Measurements from ENCODE around the gene HSPB1.
"Not testable (repeated sequence)": the region's sequence is repeated elsewhere in the genome, so short reads cannot be mapped to it uniquely, and the experiment has no call there.

HSPB1 gene

DNA sequence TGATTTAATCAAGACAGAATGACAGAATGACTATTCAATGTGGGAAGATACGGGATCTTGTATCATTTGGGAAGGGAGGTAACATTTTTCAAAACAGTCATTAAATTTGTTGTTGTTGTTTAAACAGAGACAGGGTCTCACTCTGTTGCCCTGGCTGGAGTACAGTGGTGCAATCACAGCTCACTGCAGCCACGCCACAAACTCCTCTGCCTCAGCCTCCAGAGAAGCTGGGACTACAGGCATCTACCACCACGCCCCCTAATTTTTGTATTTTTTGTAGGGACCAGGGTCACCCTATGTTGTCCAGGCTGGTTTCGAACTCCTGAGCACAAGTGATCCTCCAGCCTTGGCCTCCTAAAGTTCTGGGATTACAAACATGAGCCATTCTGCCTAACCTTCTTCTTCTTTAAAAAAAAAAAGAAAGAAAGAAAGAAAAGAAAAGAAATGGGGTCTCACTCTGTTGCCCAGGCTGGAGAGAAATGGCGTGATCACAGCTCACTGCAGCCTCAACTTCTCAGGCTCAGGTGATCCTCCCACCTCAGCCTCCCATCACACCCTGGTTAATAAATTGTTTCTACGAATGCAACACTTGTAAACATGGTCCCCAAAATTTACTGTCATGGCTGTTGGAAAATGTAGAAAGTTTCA is 32.0 kb downstream of the HSPB1 start:
- DNase-seq (ENCODE audit: low spot score): no peak

DNA sequence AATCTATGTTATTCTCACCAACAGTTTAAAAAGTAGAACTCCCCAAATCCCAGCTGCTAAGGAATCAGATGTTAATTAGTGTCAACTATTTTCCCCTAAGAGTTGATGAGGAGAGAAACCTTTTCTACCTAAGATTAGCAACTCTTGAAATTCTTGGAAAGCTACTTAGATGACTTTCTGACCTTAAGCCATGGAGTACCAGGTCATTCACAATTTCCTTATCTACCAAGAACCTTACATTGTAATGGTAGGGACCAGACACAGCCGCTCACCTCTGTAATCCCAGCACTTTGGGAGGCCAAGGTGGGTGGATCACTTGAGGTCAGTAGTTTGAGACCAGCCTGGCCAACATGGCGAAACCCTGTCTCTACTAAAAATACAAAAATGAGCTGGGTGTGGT is 32.9 kb downstream of the HSPB1 start:
- DNase-seq (ENCODE audit: low spot score): not testable (repeated sequence)

DNA sequence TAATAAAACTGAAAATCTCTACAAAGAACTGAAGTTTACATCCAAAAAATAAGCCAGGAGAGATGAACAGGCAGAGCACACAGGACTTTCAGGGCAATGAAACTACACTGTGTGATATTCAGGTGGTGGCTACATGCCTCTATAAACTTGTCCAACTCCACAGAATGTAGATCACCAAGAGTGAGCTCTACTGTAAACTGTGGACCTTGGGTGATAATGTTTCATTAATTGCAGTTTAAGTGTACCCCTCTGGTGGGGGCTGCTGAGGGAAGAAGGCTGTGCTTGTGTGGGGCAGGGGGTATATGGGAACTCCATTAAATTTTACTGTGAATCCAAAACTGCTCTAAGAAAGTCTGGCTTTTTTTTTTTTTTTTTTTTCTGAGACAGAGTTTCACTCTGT is 33.6 kb downstream of the HSPB1 start:
- DNase-seq (ENCODE audit: low spot score): no peak

DNA sequence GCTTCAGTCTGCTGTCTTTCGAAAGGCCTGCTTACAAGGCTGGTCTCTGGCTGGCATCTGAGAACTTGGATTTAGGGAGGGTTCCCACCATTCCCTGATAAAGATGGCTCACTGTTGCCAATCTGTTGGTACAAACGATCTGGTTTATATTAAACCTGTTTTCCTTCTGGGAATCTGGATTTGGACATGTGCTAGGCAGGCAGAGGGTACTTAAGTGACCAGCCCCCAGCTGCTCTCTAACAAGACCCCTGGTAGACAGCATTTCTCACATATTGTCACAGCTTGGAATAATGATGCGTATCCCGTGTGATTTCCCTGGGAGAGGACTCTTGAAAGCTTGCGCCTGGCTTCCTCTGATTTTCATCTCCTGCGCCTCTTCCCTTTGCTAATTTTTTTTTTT is 34.7 kb downstream of the HSPB1 start:
- DNase-seq (ENCODE audit: low spot score): no peak

DNA sequence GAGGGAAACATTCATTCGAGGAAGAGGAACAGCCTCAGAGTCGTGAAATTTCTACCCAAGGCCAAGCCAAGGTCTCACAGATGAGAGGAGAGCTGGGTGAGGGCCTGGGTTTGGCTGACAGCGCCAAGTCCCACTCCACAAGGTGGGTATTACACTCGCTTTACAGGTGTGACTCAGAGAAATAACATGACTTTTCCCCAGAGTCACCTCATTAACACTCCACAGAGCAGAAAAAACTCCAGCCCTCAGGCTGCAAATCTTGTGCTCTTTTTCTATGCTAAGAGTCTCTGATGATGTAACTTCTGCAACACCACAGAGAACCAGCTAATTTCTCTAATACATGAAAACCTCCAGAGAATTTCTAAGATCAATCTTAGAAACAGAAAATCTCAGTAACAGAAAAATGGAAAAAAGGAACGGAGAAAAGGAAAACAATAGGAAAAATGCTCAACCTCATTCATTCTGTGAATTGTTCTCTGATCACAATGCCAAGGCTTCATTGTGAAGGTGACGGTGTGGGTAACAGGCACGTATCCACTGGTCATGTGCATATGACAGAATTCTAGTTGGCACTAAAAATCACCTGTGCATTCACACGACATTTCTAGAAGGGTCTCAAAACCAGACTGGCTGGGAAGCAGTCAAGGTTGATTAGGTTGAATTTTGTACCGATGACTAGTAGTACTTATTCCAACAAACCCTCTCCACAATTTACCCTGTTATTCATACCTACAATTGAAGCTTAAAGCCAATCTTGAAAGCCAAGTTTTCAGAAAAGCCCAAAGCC is 36.0 kb downstream of the HSPB1 start:
- no peak for DNase-seq (ENCODE audit: low spot score)

DNA sequence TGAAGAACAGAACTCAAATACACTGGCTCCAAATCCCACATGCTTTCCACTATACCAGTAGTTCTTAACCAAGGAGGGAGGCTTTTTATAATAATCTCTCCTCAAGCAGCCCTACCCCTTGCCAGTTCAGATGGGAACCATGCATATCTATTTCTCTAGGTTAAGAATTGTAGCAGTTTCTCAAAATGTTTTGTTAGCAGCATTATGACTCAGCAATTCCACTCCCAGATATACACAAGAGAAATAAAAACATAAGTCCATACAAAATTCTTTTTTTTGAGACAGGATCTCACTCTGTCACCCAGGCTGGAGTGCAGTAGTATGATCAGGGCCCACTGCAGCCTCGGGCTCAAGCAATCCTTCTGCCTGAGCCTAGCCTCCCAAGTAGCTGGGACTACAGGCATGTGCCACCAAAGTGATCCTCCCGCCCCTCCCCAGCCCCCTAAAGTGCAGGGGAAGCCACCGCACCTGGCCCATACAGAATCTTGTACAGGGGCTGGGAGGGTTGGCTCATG is 38.2 kb downstream of the HSPB1 start:
- DNase-seq (ENCODE audit: low spot score): no peak

DNA sequence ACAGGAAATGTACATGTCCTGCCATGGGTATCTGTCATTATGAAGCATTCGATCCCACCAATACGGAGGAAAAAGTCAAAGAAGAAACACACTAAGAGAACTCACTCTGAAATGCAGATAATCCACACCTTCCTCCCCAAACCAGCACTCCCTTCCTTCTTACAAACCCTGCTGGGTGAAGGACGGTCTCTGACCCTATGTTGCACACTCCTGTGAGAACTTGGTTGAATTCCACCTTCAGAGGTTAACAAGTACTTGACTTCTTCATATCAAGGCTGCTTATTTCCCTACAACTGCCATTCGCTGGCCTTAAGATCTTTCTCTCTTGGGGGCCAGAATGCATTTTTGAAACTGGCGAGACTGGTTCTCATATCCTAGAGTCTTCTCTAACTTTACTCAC is 39.7 kb downstream of the HSPB1 start:
- no peak for DNase-seq (ENCODE audit: low spot score)

DNA sequence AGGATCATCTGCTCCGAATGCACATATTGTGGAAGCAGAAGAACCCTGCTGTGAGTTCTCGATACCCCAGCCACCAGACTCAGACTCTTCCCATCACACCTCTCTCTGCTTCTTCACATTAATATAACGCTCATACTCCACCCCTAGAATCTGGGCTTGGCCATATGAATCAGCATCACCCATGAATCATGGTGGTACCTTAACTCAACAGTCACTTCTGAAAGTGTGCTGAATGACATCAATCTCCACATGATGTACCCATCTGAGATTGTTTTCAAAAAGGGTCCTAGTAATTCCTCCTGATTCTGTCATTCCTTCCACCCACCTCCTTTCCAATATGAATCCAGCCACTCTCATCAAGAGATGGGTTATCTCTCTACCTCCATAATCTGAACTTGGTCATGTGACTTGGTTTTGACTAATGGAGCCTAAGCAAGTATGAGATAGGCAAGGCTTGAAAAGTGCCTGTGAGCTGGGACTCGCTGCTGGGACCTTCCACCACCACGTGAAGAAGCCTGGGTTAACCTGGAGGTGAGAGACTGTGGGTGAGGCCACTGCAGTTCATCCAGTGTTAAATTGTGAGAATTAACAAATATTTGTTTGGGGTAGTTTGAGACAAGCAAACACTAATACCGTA is 40.9 kb downstream of the HSPB1 start:
- no peak for DNase-seq (ENCODE audit: low spot score)

DNA sequence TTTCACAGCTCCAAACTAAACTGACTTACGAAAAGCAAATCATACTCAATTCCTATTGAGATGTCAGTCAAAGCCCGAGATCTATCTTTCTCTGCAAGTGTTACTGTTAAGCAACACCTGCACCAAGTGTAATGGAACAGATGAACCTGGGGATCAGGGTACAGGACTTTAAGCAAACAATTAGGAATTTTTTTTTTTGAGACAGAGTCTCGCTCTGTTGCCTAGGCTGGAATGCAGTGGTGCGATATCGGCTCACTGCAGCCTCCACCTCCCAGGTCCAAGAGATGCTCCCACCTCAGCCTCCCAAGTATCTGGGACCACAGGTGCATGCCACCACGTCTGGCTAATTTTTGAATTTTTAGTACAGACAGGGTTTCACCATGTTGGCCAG is 41.5 kb downstream of the HSPB1 start:
- DNase-seq (ENCODE audit: low spot score): no peak

DNA sequence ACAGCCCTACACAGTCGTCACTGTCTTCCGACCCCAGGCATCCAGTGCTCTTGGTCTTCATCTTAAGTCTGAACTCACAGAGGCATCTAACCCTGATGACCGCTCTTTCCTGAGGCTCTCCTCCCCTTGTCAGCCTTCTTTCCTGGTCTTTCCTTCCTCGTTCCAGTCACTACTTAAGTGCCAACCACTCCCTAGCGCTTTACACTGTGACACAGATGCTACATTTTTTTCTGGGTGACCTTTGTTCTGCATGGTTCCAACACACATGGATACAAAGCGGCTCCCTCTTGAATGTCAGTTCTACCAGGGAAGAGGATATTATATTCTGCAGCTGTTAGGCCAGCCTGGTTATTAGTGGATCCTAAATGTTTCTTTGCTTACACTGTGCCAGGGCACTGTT is 43.6 kb downstream of the HSPB1 start:
- DNase-seq (ENCODE audit: low spot score): no peak

DNA sequence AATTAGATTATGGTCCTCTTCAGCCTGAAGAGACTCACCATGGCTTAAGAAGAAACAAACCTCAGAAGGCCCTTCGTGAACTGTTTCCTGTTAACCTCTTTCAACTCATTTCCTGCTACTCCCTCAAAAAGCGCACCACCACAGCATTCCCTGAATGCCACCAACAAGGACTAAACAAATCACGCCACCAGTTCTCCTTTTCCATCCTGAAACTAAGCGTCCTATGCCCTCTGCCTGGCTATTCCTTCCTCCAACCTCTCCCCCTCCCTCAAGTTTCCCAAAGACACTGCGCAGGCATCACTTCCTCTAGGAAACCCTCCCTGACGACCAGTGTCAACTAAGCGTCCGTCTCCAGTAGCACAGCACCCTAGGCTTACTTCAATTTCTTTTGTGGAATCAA is 44.3 kb downstream of the HSPB1 start:
- no peak for DNase-seq (ENCODE audit: low spot score)

DNA sequence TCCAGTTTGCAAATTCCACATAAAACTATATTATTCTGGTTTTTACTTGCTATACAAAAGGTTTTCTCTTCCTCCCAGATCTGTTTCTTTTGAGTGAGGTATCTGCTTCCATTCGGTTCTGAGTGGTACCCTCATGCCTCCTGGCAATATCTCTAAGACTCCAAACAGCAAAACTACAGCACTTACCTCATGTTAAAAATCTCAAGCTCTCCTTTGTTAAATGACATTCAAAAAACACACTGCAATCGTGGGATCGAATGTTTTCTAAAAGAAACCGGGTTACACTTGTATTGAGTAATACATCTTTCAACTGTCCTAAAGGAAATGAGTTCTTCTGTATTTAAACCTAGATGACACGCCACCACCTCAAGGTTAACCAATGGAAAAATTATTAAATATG is 45.2 kb downstream of the HSPB1 start:
- DNase-seq (ENCODE audit: low spot score): no peak

DNA sequence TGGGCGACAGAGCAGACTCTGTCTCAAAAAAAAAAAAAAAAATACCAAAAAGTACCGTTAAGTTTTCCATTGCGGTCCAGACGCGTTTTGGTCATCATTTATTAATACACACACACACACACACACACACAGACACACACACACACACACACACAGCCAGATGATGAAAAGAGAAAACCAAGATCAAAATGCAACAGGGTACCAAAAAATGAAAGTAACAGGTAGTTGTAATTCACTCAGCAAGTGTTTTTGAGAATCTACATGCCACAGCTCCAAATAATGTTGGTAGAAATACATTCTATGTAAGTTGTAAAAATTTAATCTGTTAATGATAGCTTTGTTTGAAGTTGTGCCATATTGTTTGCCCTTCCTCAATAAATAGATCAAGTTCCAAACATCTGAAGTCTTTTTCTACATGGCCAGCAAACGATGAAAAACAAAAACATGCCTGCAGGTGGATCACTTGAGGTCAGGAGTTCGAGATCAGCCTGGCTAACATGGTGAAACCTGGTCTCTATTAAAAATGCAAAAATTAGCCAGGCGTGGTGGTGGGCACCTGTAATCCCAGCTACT is 46.9 kb downstream of the HSPB1 start:
- DNase-seq (ENCODE audit: low spot score): no peak

DNA sequence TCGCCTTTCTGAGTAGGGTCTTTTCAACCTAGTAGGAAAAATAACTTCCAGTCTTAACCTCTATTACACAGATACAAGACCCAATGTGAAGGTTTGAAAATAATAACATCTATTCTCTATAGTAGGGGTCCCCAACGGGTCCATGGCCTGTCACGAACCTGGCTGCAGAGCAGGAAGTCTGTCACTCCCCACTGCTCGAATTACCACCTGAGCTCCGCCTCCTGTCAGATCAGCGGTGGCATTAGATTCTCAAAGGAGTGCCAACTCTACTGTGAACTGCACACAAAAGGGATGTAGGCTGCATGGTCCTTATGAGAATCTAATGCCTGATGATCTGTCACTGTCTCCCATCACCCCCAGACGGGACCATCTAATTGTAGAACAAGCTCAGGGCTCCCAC is 48.9 kb downstream of the HSPB1 start:
- no peak for DNase-seq (ENCODE audit: low spot score)

DNA sequence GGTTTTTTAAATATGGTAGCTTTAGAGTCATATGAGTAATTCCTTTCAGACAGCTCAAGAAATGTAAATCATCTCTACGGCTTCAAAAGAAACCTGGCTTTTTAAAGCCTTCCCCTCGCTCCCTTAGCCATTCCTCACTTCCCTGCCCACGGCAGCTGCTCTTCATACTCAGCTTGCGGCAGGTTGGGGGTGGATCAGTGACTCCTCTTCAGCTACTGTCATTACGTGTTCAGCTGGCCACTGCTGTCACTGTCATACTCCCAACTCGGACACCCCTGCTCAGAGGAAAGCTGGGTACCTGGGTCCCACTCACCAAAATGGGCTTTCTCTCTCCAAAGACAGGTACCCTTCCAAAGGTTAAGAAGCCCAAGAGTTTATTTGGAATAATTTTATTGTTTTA is 49.7 kb downstream of the HSPB1 start:
- DNase-seq (ENCODE audit: low spot score): no peak

DNA sequence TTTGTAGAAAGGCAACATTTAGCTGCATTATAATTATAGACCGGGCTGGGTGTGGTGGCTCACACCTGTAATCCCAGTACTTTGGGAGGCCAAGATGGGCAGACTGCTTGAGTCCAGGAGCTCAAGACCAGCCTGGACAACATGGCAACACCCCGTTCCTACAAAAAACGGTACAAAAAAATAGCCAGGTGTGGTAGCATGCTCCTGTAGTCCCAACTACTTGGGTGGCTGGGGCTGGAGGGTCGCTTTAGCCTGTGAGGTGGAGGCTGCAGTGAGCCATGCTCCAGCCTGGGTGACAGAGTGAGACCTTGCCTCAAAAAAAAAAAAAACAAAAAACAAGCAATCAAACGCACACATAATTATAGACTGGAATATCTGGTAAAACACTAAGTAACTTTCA is 51.3 kb downstream of the HSPB1 start:
- no peak for DNase-seq (ENCODE audit: low spot score)
